GM13977 (cell line): ENCODE measurements around the gene BABAM2.

Experiments used
- DNase-seq: peaks from one replicate; pipeline ENCODE4 v3.0.0; 2012; ENCODE audit warnings: low spot score
- CTCF ChIP-seq: IDR thresholded peaks from 2 replicates; pipeline ENCODE4 v1.5.1; 2012; ENCODE audit warnings: mild to moderate bottlenecking, control low read depth; ENCODE audit not compliant: insufficient read depth; ENCODE audit errors: extremely low read depth, missing control alignments
- in situ Hi-C: fragments of 300-500 bp; cut with MboI; formaldehyde crosslinking; loops from one replicate; pipeline ENCODE4 v1.12.0; 2022; ENCODE audit warnings: low sequenced_read_pairs, low pct_unique_long_range_greater_than_20kb, mixed read lengths, inconsistent platforms; ENCODE audit not compliant: unreplicated experiment

BABAM2 gene

GRCh38 chr2:28378679-28379584 is 488.4 kb downstream of the BABAM2 start:
- no peak for DNase-seq
- in situ Hi-C loops = no loop called here
- no peak for TF ChIP-seq CTCF

GRCh38 chr2:28380219-28380618 is 489.7 kb downstream of the BABAM2 start:
- TF ChIP-seq CTCF = no peak
- no peak for DNase-seq
- in situ Hi-C loops = no loop called here

GRCh38 chr2:28381225-28382180 is 491.0 kb downstream of the BABAM2 start:
- no peak for DNase-seq
- in situ Hi-C loops = no loop called here
- TF ChIP-seq CTCF = peak; percentile 23

- in situ Hi-C loops = no loop called here
- no peak for TF ChIP-seq CTCF
- DNase-seq = no peak
Measured at GRCh38 chr2:28382755-28383154, 492.2 kb downstream of the BABAM2 start.

- DNase-seq = no peak
- in situ Hi-C loops = no loop called here
- TF ChIP-seq CTCF = no peak
Measured at GRCh38 chr2:28387082-28387960, 496.8 kb downstream of the BABAM2 start.
